ENCODE measurements around the gene ZNF771.
"Not testable (repeated sequence)": the region's sequence is repeated elsewhere in the genome, so short reads cannot be mapped to it uniquely, and the experiment has no call there.

The ZNF771 gene

DNA sequence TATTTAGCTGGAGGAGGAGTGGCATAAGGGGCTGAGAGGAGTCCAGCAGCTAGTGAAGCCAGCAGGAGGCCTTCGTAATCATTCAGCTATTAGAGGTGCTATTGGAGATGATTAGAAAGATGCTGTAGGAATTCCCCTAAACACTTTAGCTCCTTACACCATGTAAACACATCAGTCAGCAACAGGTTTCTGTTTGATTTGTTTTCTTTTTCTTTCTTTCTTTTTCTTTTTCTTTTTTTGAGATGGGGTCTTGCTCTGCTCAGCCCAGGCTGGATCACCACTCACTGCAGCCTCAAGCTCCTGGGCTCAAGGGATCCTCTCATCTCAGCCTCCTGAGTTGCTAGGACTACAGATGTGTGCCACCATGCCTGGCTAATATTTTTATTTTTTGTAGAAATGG lies 48.9 kb downstream of the ZNF771 start:
- H3K36me3 Mint-ChIP-seq (ENCODE audit: insufficient read depth), result peaks cover 13% of the 10 kb centered on the region
- ATAC-seq (replicated peaks; ENCODE audit: extremely low read depth, poor library complexity, severe bottlenecking) (no peak), DNase-seq (ENCODE audit: low spot score in 2 of 2) (no peak)
- H3K4me1 Mint-ChIP-seq, result peaks cover 57% of the 10 kb centered on the region
- H3K4me3 Mint-ChIP-seq, result peak overlapping the region; percentile 25
- H3K27me3 Mint-ChIP-seq, result no peaks in the 10 kb centered on the region
- no peak overlapping the region for H3K27ac Mint-ChIP-seq (ENCODE audit: low read depth)
- no peaks in the 10 kb centered on the region for H3K9me3 Mint-ChIP-seq

GRCh38 chr16:30457256-30457655 lies 49.9 kb downstream of the ZNF771 start:
- H3K4me3 Mint-ChIP-seq, result peak overlapping the region; percentile 37
- DNase-seq (ENCODE audit: low spot score in 2 of 2) (no peak), ATAC-seq (replicated peaks; ENCODE audit: extremely low read depth, poor library complexity, severe bottlenecking) (no peak)
- H3K36me3 Mint-ChIP-seq (ENCODE audit: insufficient read depth), result peaks cover 11% of the 10 kb centered on the region
- H3K27ac Mint-ChIP-seq (ENCODE audit: low read depth), result no peak overlapping the region
- no peaks in the 10 kb centered on the region for H3K9me3 Mint-ChIP-seq
- H3K27me3 Mint-ChIP-seq, result no peaks in the 10 kb centered on the region
- peaks cover 57% of the 10 kb centered on the region for H3K4me1 Mint-ChIP-seq

DNA sequence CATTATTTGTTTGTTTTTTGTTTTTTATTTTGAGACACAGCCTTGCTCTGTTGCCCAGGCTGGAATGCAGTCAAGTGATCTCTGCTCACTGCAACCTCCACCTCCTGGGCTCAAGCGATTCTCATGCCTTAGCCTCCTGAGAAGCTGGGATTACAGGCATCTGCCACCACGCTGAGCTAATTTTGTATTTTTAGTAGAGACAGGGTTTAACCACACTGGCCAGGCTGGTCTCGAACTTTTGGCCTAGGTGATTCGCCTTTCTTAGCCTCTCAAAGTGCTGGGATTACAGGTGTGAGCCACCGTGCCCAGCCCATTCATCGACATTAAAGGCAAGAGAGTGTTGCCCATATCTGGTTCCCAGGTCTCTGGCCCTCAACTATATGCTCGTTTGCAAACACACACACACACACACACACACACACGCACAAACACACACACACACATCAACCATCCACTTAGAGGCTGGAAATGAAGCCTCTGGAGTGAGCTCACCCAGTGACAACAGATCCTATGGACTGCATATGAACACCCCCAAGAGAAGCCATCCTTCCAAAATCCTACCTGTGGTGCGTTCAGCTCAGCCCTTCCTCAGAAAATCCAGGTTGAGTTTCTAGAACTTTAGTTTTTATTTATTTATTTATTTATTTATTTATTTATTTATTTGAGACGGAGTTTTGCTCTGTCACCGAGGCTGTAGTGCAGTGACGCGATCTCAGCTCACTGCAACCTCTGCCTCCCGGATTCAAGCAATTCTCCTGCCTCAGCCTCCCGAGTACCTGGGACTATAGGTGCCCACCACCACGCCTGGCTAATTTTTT lies 50.5 kb downstream of the ZNF771 start:
- H3K4me3 Mint-ChIP-seq, result peak overlapping the region; percentile 53
- peaks cover 50% of the 10 kb centered on the region for H3K4me1 Mint-ChIP-seq
- H3K27ac Mint-ChIP-seq (ENCODE audit: low read depth), result peak overlapping the region; percentile 80
- H3K36me3 Mint-ChIP-seq (ENCODE audit: insufficient read depth), result peaks cover 11% of the 10 kb centered on the region
- no peak for DNase-seq (ENCODE audit: low spot score in 2 of 2)
- H3K9me3 Mint-ChIP-seq, result no peaks in the 10 kb centered on the region
- no peaks in the 10 kb centered on the region for H3K27me3 Mint-ChIP-seq
- ATAC-seq (replicated peaks; ENCODE audit: extremely low read depth, poor library complexity, severe bottlenecking), result no peak

- Mint-ChIP-seq H3K4me3 (peak overlapping the region; percentile 53), H3K27ac (ENCODE audit: low read depth) (peak overlapping the region; percentile 80), H3K9me3 (no peaks in the 10 kb centered on the region), H3K4me1 (peaks cover 49% of the 10 kb centered on the region), H3K27me3 (no peaks in the 10 kb centered on the region), H3K36me3 (ENCODE audit: insufficient read depth) (peaks cover 11% of the 10 kb centered on the region)
- peak; percentile 96 for ATAC-seq (replicated peaks; ENCODE audit: extremely low read depth, poor library complexity, severe bottlenecking)
- peak; percentile 43 to 72 for DNase-seq (ENCODE audit: low spot score in 2 of 2)
Measured at GRCh38 chr16:30458561-30459394, 51.4 kb downstream of the ZNF771 start.

DNA sequence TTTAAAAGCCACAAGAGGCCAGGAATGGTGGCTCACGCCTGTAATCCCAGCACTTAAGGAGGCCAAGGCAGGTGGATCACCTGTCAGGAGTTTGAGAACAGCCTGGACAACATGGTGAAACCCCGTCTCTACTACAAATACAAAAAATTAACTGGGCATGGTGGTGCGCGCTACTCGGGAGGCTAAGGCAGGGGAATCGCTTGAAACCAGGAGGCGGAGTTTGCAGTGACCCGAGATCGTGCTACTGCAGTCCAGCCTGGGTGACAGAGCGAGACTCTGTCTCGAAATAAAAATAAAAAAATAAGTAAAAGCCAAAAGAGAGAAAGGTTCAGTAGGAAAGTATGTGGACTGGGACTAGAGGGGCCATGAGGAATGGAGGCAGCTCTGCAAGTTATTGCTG lies 52.0 kb downstream of the ZNF771 start:
- peak overlapping the region; percentile 53 for H3K4me3 Mint-ChIP-seq

GRCh38 chr16:30461426-30461825 lies 54.0 kb downstream of the ZNF771 start:
- not testable (repeated sequence) for H3K9me3 Mint-ChIP-seq; H3K4me3 Mint-ChIP-seq; DNase-seq (ENCODE audit: low spot score in 2 of 2); H3K27ac Mint-ChIP-seq (ENCODE audit: low read depth); H3K27me3 Mint-ChIP-seq; ATAC-seq (replicated peaks; ENCODE audit: extremely low read depth, poor library complexity, severe bottlenecking)
- H3K36me3 Mint-ChIP-seq (ENCODE audit: insufficient read depth), result peaks cover 11% of the 10 kb centered on the region
- peaks cover 36% of the 10 kb centered on the region for H3K4me1 Mint-ChIP-seq

More for the DNA sequence above, 52.0 kb downstream of the ZNF771 start:
- Mint-ChIP-seq H3K4me1 (peaks cover 43% of the 10 kb centered on the region), H3K36me3 (ENCODE audit: insufficient read depth) (peaks cover 11% of the 10 kb centered on the region), H3K27ac (ENCODE audit: low read depth) (peak overlapping the region; percentile 80), H3K27me3 (no peaks in the 10 kb centered on the region), H3K9me3 (no peaks in the 10 kb centered on the region)
- DNase-seq (ENCODE audit: low spot score in 2 of 2) (no peak), ATAC-seq (replicated peaks; ENCODE audit: extremely low read depth, poor library complexity, severe bottlenecking) (no peak)

DNA sequence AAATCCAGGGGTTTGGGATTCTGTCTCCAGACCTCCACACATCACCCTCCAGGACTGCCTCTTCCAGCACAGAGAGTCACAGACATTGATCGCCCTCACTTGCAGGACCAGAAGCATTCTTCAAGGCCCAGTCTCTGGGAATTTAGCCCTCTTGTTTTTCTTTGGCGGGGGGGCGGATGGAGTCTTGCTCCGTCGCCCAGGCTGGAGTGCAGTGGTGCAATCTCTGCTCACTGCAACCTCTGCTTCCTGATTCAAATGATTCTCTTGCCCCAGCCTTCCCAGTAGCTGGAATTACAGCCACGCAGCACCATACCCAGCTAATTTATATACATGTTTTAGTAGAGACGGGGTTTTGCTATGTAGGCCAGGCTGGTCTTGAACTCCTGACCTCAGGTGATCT lies 56.7 kb downstream of the ZNF771 start:
- Mint-ChIP-seq H3K27ac (ENCODE audit: low read depth) (no peak overlapping the region), H3K36me3 (ENCODE audit: insufficient read depth) (peaks cover 2% of the 10 kb centered on the region), H3K27me3 (no peaks in the 10 kb centered on the region), H3K4me3 (no peak overlapping the region), H3K4me1 (peaks cover 10% of the 10 kb centered on the region), H3K9me3 (no peaks in the 10 kb centered on the region)
- DNase-seq (ENCODE audit: low spot score in 2 of 2) (no peak), ATAC-seq (replicated peaks; ENCODE audit: extremely low read depth, poor library complexity, severe bottlenecking) (no peak)

Data from central memory CD8-positive, alpha-beta T cell (primary cell).